Activated gamma-delta T cell treated with anti-CD3 and anti-CD28 coated beads, Interleukin-2, amount 50 U/mL, for 16 hours (primary cell): ENCODE data around the gene EPG5.
"Not testable (repeated sequence)": the region's sequence is repeated elsewhere in the genome, so short reads cannot be mapped to it uniquely, and the experiment has no call there.

Experiments used
- DNase-seq: peaks from one replicate; pipeline ENCODE4 v3.0.0-alpha.2; 2020; ENCODE audit warnings: low read depth

EPG5 gene

GRCh38 chr18:45838302-45839070 lies 128.6 kb downstream of the EPG5 start:
- DNase-seq, result no peak

- DNase-seq, result no peak
These were observed 129.7 kb downstream of the EPG5 start for GRCh38 chr18:45837283-45838070.

DNA sequence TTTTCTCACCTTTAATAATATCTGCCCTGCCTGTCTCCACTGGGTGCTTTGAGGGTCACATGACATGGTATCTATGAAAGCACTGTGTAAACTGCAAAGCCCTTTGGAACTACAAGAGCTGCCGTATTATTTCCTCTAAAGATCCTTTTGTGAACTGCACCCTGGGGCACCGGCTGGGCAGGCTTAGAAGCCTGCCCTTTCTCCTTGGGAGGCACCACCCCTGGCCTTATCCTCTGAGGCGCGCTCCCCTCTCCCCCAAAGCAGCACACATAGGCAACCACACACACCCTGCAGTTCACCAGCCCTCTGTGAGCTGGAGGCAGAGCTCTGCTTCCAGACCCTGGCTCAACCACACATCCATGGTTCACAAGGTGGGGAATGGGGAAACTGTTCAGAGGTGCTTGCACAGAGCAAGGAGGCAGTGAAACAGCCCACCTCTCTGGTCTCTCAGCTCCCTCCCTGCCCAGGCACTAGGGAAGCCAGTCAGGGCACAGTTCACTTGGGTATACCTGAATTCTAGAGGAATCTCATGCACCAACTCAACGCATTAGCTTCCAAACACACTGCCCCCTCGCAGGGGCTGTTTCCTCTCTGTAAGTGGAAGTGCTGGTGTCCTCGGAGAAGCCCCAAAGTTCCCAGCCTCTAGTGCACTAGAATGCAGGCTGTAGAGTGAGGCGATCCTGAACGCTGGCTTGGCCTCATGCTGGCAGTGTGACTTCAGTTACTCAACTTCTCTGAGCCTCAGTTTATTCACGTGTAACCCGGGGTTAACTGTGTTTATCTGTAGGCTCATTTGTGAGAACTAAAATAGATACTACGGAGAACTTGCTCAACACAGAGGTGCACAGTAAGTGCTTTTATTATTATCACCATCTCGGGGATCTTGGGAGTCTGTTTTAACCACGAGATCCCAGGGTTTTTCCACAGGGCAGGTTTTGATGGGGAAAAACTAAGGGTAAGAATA lies 130.6 kb downstream of the EPG5 start:
- no peak for DNase-seq

- DNase-seq, result no peak
These were observed 132.0 kb downstream of the EPG5 start for GRCh38 chr18:45835057-45835636.

- DNase-seq, result no peak
These were observed 132.8 kb downstream of the EPG5 start for GRCh38 chr18:45834306-45834705.

DNA sequence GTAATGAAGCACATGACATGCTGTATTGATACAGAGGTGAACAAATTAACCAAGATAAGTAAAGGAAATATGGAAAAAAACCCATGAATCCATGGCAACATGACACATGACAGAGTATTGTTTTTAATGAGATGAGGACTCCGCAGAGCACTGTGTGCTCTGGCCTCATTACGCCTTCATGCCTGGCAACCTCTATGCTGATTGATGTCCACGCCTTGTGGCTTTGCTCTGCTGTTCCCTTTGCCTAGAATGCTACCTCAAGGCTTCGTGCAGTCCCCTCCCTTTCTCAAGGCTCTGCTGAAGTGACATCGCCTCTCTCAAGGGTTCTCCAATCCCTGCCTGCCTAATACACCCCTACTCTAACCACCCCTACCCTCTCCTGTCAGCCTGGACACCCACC lies 133.3 kb downstream of the EPG5 start:
- DNase-seq, result no peak

- DNase-seq, result no peak
These were observed 136.2 kb downstream of the EPG5 start for GRCh38 chr18:45830917-45831316.

DNA sequence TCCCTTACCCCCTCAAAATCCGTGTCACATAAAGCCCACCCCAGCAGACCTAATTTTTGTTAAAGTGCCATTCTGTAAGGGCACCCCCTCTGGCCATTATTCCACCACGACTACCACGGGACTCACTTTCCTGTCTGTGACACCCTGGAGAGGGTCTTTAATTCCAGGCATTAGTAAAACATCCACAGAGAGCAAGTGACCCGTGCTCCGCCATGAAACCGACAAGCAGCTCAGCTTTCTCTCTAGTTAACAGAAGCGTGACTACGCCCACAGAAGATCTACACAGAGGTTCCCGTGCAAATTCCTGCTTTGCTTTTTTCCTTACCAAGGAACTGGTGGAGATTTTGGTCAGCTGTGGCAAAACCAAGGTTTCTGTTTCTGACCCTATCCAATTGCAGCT lies 137.3 kb downstream of the EPG5 start:
- no peak for DNase-seq

DNA sequence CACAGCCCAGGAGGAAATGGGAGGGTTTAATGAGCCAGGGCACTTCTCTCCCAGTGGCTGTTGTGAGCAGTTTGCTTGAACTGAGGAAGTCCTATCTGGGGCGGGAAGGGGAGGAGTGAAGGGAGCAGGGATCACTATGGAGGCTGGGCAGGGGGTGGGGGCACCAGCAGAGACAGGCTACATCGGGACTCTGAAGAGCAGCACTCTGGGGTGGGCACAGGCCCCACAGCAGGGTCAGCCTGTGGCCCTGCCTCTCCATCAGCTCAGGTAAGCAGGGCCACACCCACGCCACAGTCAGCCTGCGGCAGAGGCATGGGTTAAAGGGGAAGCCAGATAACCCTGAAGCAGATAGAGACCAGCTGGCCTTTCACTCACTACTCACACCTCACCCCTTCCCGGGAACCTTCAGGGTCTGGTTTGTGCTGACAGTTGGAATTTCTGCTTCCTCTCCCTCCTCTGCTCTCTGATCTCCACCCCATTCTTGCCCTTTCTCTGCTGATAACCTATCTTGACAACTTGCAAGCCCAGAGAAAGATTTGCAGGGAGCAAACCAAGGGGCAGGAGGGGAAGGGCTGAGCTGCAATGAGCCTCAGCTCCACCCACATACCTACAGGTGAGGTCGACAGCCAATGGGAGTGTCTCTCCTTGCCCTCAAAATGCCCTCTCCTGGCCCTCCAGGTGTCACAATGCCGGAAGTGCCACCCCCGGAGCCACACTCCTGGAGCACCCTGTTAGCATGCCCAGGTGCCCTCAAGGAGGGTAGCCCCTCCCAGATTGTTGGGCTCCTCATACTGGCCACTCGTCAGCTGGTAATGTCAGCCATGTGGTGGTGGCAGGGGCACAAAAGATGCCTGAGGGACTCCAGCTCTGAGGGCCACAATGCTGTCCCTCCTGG lies 138.0 kb downstream of the EPG5 start:
- DNase-seq, result no peak

DNA sequence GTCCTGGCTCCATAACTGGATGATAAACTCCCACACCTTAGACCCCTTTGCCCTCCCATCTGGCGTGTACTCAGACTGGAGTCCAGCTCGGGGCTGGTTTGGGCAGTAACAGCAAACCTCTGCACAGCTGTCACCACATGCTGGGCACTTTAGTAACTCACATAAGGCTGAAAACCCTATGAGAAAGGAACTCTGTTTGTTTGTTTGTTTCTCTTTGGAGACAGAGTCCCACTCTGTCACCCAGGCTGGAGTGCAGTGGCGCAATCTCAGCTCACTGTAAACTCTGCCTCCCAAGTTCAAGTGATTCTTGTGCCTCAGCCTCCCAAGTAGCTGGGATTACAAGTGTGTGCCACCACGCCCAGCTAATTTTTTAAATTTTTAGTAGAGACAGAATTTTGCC lies 140.4 kb downstream of the EPG5 start:
- DNase-seq, result not testable (repeated sequence)

- DNase-seq, result no peak
These were observed 141.0 kb downstream of the EPG5 start for GRCh38 chr18:45826084-45826483.

- DNase-seq, result no peak
These were observed 141.7 kb downstream of the EPG5 start, which contains the start of gene SIGLEC15 for GRCh38 chr18:45825258-45826044. TSS of gene SIGLEC15 (plus strand) at chr18:45825675. CDS start at chr18:45825729, 54 bp downstream.

DNA sequence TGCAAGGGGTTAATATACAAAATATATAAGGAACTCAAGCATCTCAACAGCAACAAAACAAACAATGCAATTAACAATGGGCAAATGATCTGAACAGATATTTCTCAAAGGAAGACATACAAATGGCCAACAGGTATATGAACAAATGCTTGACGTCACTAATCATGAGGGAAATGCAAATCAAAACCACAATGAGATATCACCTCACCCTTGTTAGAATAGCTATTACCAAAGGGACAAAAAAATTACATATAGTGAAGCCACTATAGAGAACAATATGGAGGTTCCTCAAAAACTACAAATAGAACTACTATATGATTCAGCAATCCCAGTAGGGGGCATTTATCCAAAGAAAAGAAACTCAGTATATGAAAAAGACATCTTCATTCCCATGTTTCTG lies 145.4 kb downstream of the EPG5 start:
- no peak for DNase-seq

DNA sequence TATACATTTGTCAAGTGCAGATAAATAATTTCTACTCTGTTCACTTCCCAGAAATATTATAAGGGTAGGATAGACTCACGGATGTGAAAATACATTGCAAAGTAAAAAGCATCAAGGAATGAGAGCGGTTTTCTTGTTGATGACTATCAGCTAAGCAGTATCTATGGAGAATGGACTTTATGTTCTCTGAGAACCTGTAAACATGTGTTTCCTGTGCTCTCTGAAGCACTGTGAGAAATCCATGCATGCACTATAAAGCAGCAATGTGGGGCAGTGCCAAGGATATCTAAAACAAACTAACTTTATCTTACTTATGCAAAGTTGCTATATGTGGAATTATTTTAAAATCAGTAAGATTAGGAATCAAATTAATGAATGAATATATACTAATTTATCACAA lies 146.1 kb downstream of the EPG5 start:
- DNase-seq, result no peak

DNA sequence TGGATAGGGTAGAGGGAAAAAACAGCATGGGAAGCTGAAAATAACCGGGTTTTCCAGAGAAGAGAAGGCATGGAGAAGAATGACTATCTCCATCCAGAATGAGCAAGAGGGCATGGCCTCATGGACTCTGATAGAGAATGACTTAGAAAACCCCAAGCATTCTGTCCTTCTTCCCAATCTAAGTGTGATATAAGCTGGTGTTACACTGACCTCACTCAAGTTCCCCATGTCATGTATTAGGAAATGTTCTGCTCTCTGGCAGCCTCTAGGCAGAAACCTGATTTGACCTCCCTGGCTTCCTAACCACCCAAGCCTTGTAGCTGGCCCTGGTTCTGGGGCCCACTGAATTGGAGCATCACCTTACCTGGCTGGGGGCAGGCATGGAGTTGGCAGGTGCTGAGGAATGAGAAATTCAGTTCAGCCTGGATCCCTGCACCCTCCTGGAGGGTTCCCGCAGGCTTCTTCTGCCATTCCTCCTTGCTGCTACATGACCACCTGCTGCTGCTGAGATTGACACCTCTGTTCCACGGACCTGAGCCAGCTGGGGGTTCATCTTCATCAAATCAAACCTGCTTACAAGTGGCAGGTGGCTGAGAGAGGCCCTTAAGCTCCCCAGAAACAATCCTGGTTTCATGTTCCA lies 146.9 kb downstream of the EPG5 start:
- DNase-seq, result no peak

- DNase-seq, result not testable (repeated sequence)
These were observed 148.4 kb downstream of the EPG5 start for GRCh38 chr18:45818765-45819164.

GRCh38 chr18:45817543-45817942 lies 149.6 kb downstream of the EPG5 start:
- no peak for DNase-seq

GRCh38 chr18:45814733-45815132 lies 152.4 kb downstream of the EPG5 start:
- DNase-seq, result not testable (repeated sequence)

- not testable (repeated sequence) for DNase-seq
These were observed 160.0 kb downstream of the EPG5 start for GRCh38 chr18:45807144-45807543.
